OCI-LY3 (cell line): Measurements from ENCODE around the gene NEDD1.

Source experiments
- EZH2phosphoT487 ChIP-seq: fragments of 200-600 bp; shearing (Covaris generic); IDR thresholded peaks from 2 replicates; pipeline ENCODE4 v1.6.1; 2018; ENCODE audit warnings: antibody characterized with exemption, mixed run types, low read depth
- TF ChIP-seq, protein P1 (sequence below): fragments of 200-600, 300-600 bp; sonication (generic); IDR thresholded peaks from 2 replicates; pipeline ENCODE4 v1.5.1; 2014; ENCODE audit warnings: antibody characterized with exemption, low read length, low read depth

DNA sequence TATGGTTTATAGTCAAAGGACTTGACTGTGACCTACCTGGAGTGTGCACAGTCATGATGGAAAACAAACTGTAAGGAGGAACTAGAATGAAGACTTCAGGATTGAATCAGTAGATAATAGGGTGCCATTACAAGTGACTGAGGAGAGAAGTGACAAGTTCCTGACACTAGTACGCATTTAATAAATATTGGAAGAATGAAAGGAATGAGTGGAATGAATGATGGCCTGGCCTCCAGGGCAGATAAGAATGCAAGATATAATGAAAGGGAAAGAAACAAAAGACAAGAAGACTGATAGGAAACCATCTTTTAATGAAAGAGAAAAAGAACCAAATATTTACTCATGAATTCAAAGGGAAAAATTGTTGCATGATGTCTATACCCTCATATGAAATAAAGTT lies 44.7 kb upstream of the NEDD1 start:
- TF ChIP-seq, protein P1, sequence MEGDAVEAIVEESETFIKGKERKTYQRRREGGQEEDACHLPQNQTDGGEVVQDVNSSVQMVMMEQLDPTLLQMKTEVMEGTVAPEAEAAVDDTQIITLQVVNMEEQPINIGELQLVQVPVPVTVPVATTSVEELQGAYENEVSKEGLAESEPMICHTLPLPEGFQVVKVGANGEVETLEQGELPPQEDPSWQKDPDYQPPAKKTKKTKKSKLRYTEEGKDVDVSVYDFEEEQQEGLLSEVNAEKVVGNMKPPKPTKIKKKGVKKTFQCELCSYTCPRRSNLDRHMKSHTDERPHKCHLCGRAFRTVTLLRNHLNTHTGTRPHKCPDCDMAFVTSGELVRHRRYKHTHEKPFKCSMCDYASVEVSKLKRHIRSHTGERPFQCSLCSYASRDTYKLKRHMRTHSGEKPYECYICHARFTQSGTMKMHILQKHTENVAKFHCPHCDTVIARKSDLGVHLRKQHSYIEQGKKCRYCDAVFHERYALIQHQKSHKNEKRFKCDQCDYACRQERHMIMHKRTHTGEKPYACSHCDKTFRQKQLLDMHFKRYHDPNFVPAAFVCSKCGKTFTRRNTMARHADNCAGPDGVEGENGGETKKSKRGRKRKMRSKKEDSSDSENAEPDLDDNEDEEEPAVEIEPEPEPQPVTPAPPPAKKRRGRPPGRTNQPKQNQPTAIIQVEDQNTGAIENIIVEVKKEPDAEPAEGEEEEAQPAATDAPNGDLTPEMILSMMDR, result no peak
- no peak for TF ChIP-seq EZH2phosphoT487
